K562 (cell line): Measurements from ENCODE around the gene SNX19. TPM values are rescaled to one million over a fixed set of nuclear protein-coding genes. Genes with fewer than 3 reads are reported as not detected.

Source experiments
- ATAC-seq: fragments of 200-7000 bp; cut with Tn5 transposase; 3 replicates; pipeline ENCODE4 v1.9.1; 2020; ENCODE audit warnings: moderate library complexity
- BruUV-seq: library from RNA; stranded (reverse); fragments of 400-500 nt; replicated peaks from 2 replicates; lab custom pipeline; 2021; lab: Mats Ljungman, UMichigan
- CTCF ChIA-PET: fragments of 300-600 bp; formaldehyde crosslinking; extraction: SDS; loops from one replicate; lab custom pipeline; 2021; ENCODE audit warnings: low intra/inter-chr PET ratio; lab: Yijun Ruan, JAX
- POLR2A ChIA-PET: fragments of 300-600, 350-650 bp; sonication (Branson Sonifier 250); formaldehyde crosslinking; extraction: SDS; loops from one replicate; lab custom pipeline; 2021; ENCODE audit warnings: antibody characterized with exemption, inconsistent platforms; lab: Yijun Ruan, JAX
- DNase-seq, 4 experiments: peaks; one replicate each; pipeline versions ENCODE4 v3.0.0 to v3.0.0-alpha.2; 2011 to 2018; ENCODE audit warnings: low spot score in 3 of 4, mixed read lengths in 3 of 4; ENCODE audit errors: extremely low read depth in 1 of 4
- FAIRE-seq: peaks from 2 replicates; lab custom pipeline; 2011; peaks lifted over from hg19 to GRCh38; lab: Jason Lieb, UNC
- H2AFZ ChIP-seq: 2 replicates; pipeline ENCODE4 v1.6.0; 2011; ENCODE audit warnings: low read depth, low read length, control low read depth, inconsistent platforms
- H3K27ac ChIP-seq: fragments of 200-600 bp; 3 replicates; pipeline ENCODE4 v1.8.0; 2011; ENCODE audit warnings: low read depth, mild to moderate bottlenecking, control low read depth, inconsistent platforms, low read length, moderate library complexity, mixed read lengths; ENCODE audit errors: extremely low read depth
- H3K27me3 ChIP-seq, 2 experiments: fragments of 300-600 bp in 1 of 2; 2 replicates in 1 of 2; 3 replicates in 1 of 2; pipeline versions ENCODE4 v1.6.0 to v1.8.0; 2011; ENCODE audit warnings: inconsistent platforms in 2 of 2, low read length in 2 of 2, mild to moderate bottlenecking in 1 of 2, mixed read lengths in 1 of 2, moderate library complexity in 1 of 2; ENCODE audit not compliant: control insufficient read depth in 2 of 2, insufficient read depth in 2 of 2
- H3K36me3 ChIP-seq: fragments of 300-600 bp; 3 replicates; pipeline ENCODE4 v1.8.0; 2011; ENCODE audit warnings: mild to moderate bottlenecking, low read length, inconsistent platforms; ENCODE audit not compliant: control insufficient read depth, insufficient read depth
- H3K4me1 ChIP-seq, 2 experiments: fragments of 200-600 bp in 1 of 2; replicated peaks in 1 of 2; 2 replicates in 1 of 2; 3 replicates in 1 of 2; pipeline versions ENCODE4 v1.5.1 to v1.8.0; 2011; ENCODE audit warnings: inconsistent platforms in 2 of 2, low read length in 2 of 2, mild to moderate bottlenecking in 1 of 2, mixed read lengths in 1 of 2, moderate library complexity in 1 of 2; ENCODE audit not compliant: control insufficient read depth in 2 of 2, insufficient read depth in 2 of 2
- H3K4me2 ChIP-seq: 2 replicates; pipeline ENCODE4 v1.6.1; 2011; ENCODE audit warnings: low read length, control low read depth, inconsistent platforms, mixed read lengths; ENCODE audit not compliant: insufficient read depth
- H3K4me3 ChIP-seq: fragments of 200-600 bp; sonication (generic), shearing (Covaris generic); 2 replicates; pipeline ENCODE4 v1.5.1; 2016; ENCODE audit warnings: control low read depth, inconsistent platforms
- H3K79me2 ChIP-seq: fragments of 200-600 bp; 3 replicates; pipeline ENCODE4 v1.8.0; 2011; ENCODE audit warnings: low read length, inconsistent platforms; ENCODE audit not compliant: control insufficient read depth, insufficient read depth
- H3K9ac ChIP-seq, 2 experiments: 2 replicates each; pipeline versions ENCODE4 v1.6.0 to v1.6.1; 2011; ENCODE audit warnings: low read depth in 2 of 2, low read length in 2 of 2, control low read depth in 1 of 2, inconsistent platforms in 1 of 2, mild to moderate bottlenecking in 1 of 2, mixed read lengths in 1 of 2; ENCODE audit not compliant: insufficient read depth in 1 of 2
- H3K9me1 ChIP-seq: one replicate; pipeline ENCODE4 v1.6.0; 2011; ENCODE audit warnings: inconsistent platforms, mild to moderate bottlenecking, low read length, moderate library complexity; ENCODE audit not compliant: control insufficient read depth, insufficient read depth
- H3K9me3 ChIP-seq: replicated peaks from 2 replicates; pipeline ENCODE4 v1.5.1; 2011; ENCODE audit warnings: low read depth, low read length, inconsistent platforms; ENCODE audit not compliant: control insufficient read depth, insufficient read depth
- H4K20me1 ChIP-seq: replicated peaks from 2 replicates; pipeline ENCODE4 v1.6.1; 2011; ENCODE audit warnings: low read length, inconsistent platforms, mixed read lengths; ENCODE audit not compliant: control insufficient read depth, insufficient read depth
- ASH1L ChIP-seq: fragments of 450-650 bp; IDR thresholded peaks from 2 replicates; pipeline ENCODE4 v1.6.1; 2018; ENCODE audit warnings: borderline replicate concordance, mild to moderate bottlenecking, low read depth; ENCODE audit not compliant: partially characterized antibody
- CBX5 ChIP-seq: IDR thresholded peaks from 2 replicates; pipeline ENCODE4 v1.6.1; 2014; ENCODE audit warnings: low read depth, borderline replicate concordance
- CC2D1A ChIP-seq: fragments of 450-650 bp; IDR thresholded peaks from 2 replicates; pipeline ENCODE4 v1.6.1; 2017; ENCODE audit warnings: mild to moderate bottlenecking
- CREBBP ChIP-seq: IDR thresholded peaks from one replicate; pipeline ENCODE4 v1.6.1; 2012; ENCODE audit warnings: low read depth, mild to moderate bottlenecking, control low read depth, inconsistent platforms, low read length
- KLF10 ChIP-seq: fragments of 250-450 bp; sonication (Bioruptor Pico); IDR thresholded peaks from 2 replicates; pipeline ENCODE4 v1.6.1; 2021; ENCODE audit warnings: matching md5 sums
- PHB2 ChIP-seq: fragments of 450-650 bp; IDR thresholded peaks from 2 replicates; pipeline ENCODE4 v1.6.1; 2017; ENCODE audit warnings: low read depth
- SAFB2 ChIP-seq: fragments of 200-400 bp; formaldehyde crosslinking; IDR thresholded peaks from 2 replicates; pipeline ENCODE4 v1.6.1; 2018; ENCODE audit warnings: borderline replicate concordance, low read length, low read depth, moderate library complexity; ENCODE audit not compliant: severe bottlenecking
- XRCC4 ChIP-seq: IDR thresholded peaks from one replicate; pipeline ENCODE4 v1.6.1; 2011; ENCODE audit not compliant: insufficient read depth, insufficient read length; ENCODE audit errors: extremely low read depth
- ZNF140 ChIP-seq: fragments of 250-450 bp; sonication (Bioruptor Pico); IDR thresholded peaks from 2 replicates; pipeline ENCODE4 v1.8.0; 2021; ENCODE audit warnings: moderate library complexity, mild to moderate bottlenecking, inconsistent platforms
- ZNF174 ChIP-seq: fragments of 250-450 bp; sonication (Bioruptor Pico); IDR thresholded peaks from 2 replicates; pipeline ENCODE4 v1.4.0; 2020; ENCODE audit warnings: mild to moderate bottlenecking
- ZNF175 ChIP-seq: fragments of 200-800 bp; sonication (Bioruptor generic); IDR thresholded peaks from 2 replicates; pipeline ENCODE4 v1.6.1; 2016; ENCODE audit warnings: low read depth, mild to moderate bottlenecking, missing genetic modification characterization, missing compliant biosample characterization
- ZNF551 ChIP-seq: fragments of 250-450 bp; sonication (Bioruptor Pico); IDR thresholded peaks from 2 replicates; pipeline ENCODE4 v1.5.0; 2021; ENCODE audit warnings: mild to moderate bottlenecking, moderate library complexity
- ZNF77 ChIP-seq: fragments of 250-450 bp; sonication (Bioruptor Pico); IDR thresholded peaks from 2 replicates; pipeline ENCODE4 v1.5.0; 2020
- WGBS: fragments of 100-300 bp; shearing (Covaris generic); methylation state at CpG from one replicate; pipeline ENCODE4 v1.1.6; 2016; ENCODE audit warnings: low coverage, mixed read lengths; ENCODE audit not compliant: insufficient coverage; ENCODE audit errors: missing lambda C conversion rate; 5-methylcytosine and 5-hydroxymethylcytosine counted together
- in situ Hi-C: fragments of 300-500 bp; cut with MboI; formaldehyde crosslinking; loops from 4 replicates; pipeline ENCODE4 v1.15.0; 2018; ENCODE audit warnings: inconsistent platforms, mixed read lengths
- intact Hi-C: fragments of 100-400 bp; cut with micrococcal nuclease; formaldehyde crosslinking; loops from 2 replicates; pipeline ENCODE4 v1.14.2; 2022
- polyA plus RNA-seq, 8 experiments: library from polyadenylated mRNA; depleted of rRNA in 4 of 8; stranded (reverse) in 5 of 8; unstranded in 3 of 8; fragments of >200 nt; fragmentation: Nextera tagmentation in 2 of 8; fragmentation: Illumina TruSeq in 1 of 8; extraction: Ambion mirVana in 2 of 8; extraction: Trizol in 1 of 8; gene quantifications; 2 replicates each; pipeline versions ENCODE4 v1.2.1 to v1.2.3, GENCODE V29; 2011 to 2014; ENCODE audit warnings: inconsistent platforms in 1 of 8, missing spikeins in 1 of 8
- total RNA-seq, 7 experiments: library from RNA; depleted of rRNA in 6 of 7; stranded (reverse); fragments of >200 nt in 6 of 7; fragmentation: Illumina TruSeq in 2 of 7; extraction: Trizol in 2 of 7; gene quantifications; 2 replicates each; pipeline versions ENCODE4 v1.2.1 to v1.2.3, GENCODE V29; 2011 to 2021; ENCODE audit warnings: low replicate concordance in 1 of 7
- TF ChIP-seq, protein P1 (sequence below): fragments of 250-450 bp; sonication (Bioruptor Pico); IDR thresholded peaks from 2 replicates; pipeline ENCODE4 v1.5.0; 2021
- TF ChIP-seq, protein P2 (sequence below): fragments of 450-650 bp; formaldehyde crosslinking; IDR thresholded peaks from 2 replicates; pipeline ENCODE4 v1.4.0; 2020; ENCODE audit warnings: mild to moderate bottlenecking, moderate library complexity
- TF ChIP-seq, protein P3 (sequence below): fragments of 250-450 bp; sonication (Bioruptor Pico); IDR thresholded peaks from 2 replicates; pipeline ENCODE4 v1.8.0; 2022; ENCODE audit warnings: moderate library complexity, mild to moderate bottlenecking, inconsistent platforms
- TF ChIP-seq, protein P4 (sequence below): fragments of 450-650 bp; IDR thresholded peaks from 2 replicates; pipeline ENCODE4 v1.6.1; 2017; ENCODE audit warnings: mild to moderate bottlenecking, moderate library complexity
- TF ChIP-seq, protein P5 (sequence below): fragments of 250-450 bp; sonication (Bioruptor Pico); IDR thresholded peaks from 2 replicates; pipeline ENCODE4 v1.5.0; 2020; ENCODE audit warnings: mild to moderate bottlenecking

The SNX19 gene
- total and polyA plus RNA-seq, 9 of the 15 experiments (the other 6 are each of a cell fraction or from before 2014, with no cell fraction given) = 2.2 to 31.3 (median 19.6) TPM

DNA sequence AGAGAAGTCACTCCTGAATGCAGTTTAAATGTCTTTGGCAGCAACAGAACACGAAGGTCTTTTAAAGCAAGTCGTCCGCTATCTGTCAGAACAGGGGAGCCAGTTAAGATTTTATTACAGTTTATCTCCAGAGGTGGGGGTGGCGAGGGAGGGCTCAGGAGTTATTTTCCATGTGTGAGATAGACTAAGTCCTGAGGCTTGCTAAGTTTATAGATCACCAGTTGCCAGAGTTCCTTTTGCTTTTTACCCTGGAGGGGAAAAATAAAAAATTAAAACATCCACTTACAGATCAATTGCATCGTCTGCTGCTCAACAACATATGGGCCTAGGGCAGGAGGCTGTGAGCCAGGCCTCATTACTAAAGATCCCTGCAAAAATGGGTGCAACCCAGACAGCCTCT lies 90.7 kb downstream of the SNX19 start:
- no peaks in the 10 kb centered on the region for H3K9me1 ChIP-seq
- 2% methylated on average over 5 of the region's 5 CpGs for WGBS
- H3K27ac ChIP-seq = no peak overlapping the region
- DNase-seq (no peak), ATAC-seq (no peak), FAIRE-seq (no peak)
- TF ChIP-seq ZNF77 (CRISPR knock-in tag) = no peak
- TF ChIP-seq SAFB2 = no peak
- TF ChIP-seq, protein P1, sequence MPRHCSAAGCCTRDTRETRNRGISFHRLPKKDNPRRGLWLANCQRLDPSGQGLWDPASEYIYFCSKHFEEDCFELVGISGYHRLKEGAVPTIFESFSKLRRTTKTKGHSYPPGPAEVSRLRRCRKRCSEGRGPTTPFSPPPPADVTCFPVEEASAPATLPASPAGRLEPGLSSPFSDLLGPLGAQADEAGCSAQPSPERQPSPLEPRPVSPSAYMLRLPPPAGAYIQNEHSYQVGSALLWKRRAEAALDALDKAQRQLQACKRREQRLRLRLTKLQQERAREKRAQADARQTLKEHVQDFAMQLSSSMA (CRISPR knock-in tag) = no peak
- TF ChIP-seq PHB2 = no peak
- no peak for TF ChIP-seq ZNF551 (CRISPR knock-in tag)
- TF ChIP-seq, protein P2, sequence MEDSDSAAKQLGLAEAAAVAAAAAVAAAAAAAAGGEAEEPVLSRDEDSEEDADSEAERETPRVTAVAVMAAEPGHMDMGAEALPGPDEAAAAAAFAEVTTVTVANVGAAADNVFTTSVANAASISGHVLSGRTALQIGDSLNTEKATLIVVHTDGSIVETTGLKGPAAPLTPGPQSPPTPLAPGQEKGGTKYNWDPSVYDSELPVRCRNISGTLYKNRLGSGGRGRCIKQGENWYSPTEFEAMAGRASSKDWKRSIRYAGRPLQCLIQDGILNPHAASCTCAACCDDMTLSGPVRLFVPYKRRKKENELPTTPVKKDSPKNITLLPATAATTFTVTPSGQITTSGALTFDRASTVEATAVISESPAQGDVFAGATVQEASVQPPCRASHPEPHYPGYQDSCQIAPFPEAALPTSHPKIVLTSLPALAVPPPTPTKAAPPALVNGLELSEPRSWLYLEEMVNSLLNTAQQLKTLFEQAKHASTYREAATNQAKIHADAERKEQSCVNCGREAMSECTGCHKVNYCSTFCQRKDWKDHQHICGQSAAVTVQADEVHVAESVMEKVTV (CRISPR knock-in tag) = no peak
- TF ChIP-seq XRCC4 = no peak
- no peak for TF ChIP-seq CREBBP
- no peak for TF ChIP-seq CC2D1A
- TF ChIP-seq, protein P3, sequence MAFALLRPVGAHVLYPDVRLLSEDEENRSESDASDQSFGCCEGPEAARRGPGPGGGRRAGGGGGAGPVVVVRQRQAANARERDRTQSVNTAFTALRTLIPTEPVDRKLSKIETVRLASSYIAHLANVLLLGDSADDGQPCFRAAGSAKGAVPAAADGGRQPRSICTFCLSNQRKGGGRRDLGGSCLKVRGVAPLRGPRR (CRISPR knock-in tag) = no peak
- no peak for TF ChIP-seq ASH1L
- no peak for TF ChIP-seq ZNF175 (CRISPR knock-in tag)
- TF ChIP-seq CBX5 = no peak
- TF ChIP-seq ZNF140 (CRISPR knock-in tag) = no peak
- no peak for TF ChIP-seq ZNF174 (CRISPR knock-in tag)
- TF ChIP-seq, protein P4, sequence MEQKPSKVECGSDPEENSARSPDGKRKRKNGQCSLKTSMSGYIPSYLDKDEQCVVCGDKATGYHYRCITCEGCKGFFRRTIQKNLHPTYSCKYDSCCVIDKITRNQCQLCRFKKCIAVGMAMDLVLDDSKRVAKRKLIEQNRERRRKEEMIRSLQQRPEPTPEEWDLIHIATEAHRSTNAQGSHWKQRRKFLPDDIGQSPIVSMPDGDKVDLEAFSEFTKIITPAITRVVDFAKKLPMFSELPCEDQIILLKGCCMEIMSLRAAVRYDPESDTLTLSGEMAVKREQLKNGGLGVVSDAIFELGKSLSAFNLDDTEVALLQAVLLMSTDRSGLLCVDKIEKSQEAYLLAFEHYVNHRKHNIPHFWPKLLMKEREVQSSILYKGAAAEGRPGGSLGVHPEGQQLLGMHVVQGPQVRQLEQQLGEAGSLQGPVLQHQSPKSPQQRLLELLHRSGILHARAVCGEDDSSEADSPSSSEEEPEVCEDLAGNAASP = no peak
- TF ChIP-seq KLF10 = no peak
- TF ChIP-seq, protein P5, sequence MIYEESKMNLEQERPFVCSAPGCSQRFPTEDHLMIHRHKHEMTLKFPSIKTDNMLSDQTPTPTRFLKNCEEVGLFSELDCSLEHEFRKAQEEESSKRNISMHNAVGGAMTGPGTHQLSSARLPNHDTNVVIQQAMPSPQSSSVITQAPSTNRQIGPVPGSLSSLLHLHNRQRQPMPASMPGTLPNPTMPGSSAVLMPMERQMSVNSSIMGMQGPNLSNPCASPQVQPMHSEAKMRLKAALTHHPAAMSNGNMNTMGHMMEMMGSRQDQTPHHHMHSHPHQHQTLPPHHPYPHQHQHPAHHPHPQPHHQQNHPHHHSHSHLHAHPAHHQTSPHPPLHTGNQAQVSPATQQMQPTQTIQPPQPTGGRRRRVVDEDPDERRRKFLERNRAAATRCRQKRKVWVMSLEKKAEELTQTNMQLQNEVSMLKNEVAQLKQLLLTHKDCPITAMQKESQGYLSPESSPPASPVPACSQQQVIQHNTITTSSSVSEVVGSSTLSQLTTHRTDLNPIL (CRISPR knock-in tag) = no peak
- POLR2A ChIA-PET = no interaction called here
- no TSS peak for BruUV-seq
- H3K27me3 ChIP-seq = peaks cover 0 to 24% of the 10 kb centered on the region in 2 experiments; a peak in 2 of 5 replicates
- H4K20me1 ChIP-seq = 0 out of 2 replicates have a peak, but pooled peaks cover 3% of the 10 kb centered on the region
- in situ Hi-C loops = no loop called here
- no peak overlapping the region for H2AFZ ChIP-seq
- no peaks in the 10 kb centered on the region for H3K79me2 ChIP-seq
- no peak overlapping the region for H3K4me2 ChIP-seq
- intact Hi-C loops = no loop called here
- CTCF ChIA-PET = no interaction called here
- no peak overlapping the region for H3K4me3 ChIP-seq
- no peaks in the 10 kb centered on the region for H3K9me3 ChIP-seq
- no peak overlapping the region for H3K9ac ChIP-seq
- no peaks in the 10 kb centered on the region for H3K4me1 ChIP-seq
- no peaks in the 10 kb centered on the region for H3K36me3 ChIP-seq
